BLaER1 treated with 17β-estradiol and CSF1 and Interleukin-3, amounts not matched to agents 10 nM and 100 nM (cell line): ENCODE results near the gene PCGF3.
A peak's percentile ranks its signal among the peaks of the same experiment; 100 is the strongest.
"Not testable (repeated sequence)": the region's sequence is repeated elsewhere in the genome, so short reads cannot be mapped to it uniquely, and the experiment has no call there.

ENCODE experiments used
- H3K27ac ChIP-seq, 11 experiments: shearing (Covaris generic); formaldehyde crosslinking; 2 replicates each; pipeline ENCODE4 v1.8.1; 2022
- H3K27me3 ChIP-seq, 11 experiments: shearing (Covaris generic); formaldehyde crosslinking; 2 replicates each; pipeline ENCODE4 v1.8.1; 2022
- H3K36me3 ChIP-seq, 11 experiments: shearing (Covaris generic); formaldehyde crosslinking; 2 replicates each; pipeline ENCODE4 v1.8.1; 2022
- H3K4me1 ChIP-seq, 10 experiments: shearing (Covaris generic); formaldehyde crosslinking; 2 replicates each; pipeline ENCODE4 v1.8.1; 2022
- H3K4me2 ChIP-seq, 11 experiments: shearing (Covaris generic); formaldehyde crosslinking; 2 replicates each; pipeline ENCODE4 v1.8.1; 2022
- H3K4me3 ChIP-seq, 10 experiments: shearing (Covaris generic); formaldehyde crosslinking; 2 replicates each; pipeline ENCODE4 v1.8.1; 2022
- H3K9ac ChIP-seq, 11 experiments: shearing (Covaris generic); formaldehyde crosslinking; 2 replicates each; pipeline ENCODE4 v1.8.1; 2022
- H3K9me3 ChIP-seq, 11 experiments: shearing (Covaris generic); formaldehyde crosslinking; replicated peaks in 1 of 11; 2 replicates each; pipeline ENCODE4 v1.8.1; 2022
- H4K20me1 ChIP-seq, 11 experiments: shearing (Covaris generic); formaldehyde crosslinking; 2 replicates each; pipeline ENCODE4 v1.8.1; 2022
- Cebpa-rat ChIP-seq, 11 experiments: shearing (Covaris generic); IDR thresholded peaks; 2 replicates each; pipeline ENCODE4 v1.8.1; 2022

The PCGF3 gene

GRCh38 chr4:776743-777441 is 71.3 kb downstream of the PCGF3 start:
- Histone ChIP-seq H3K27me3 (no peaks in the 10 kb centered on the region), H4K20me1 (peaks cover 48 to 95% (median 89%) of the 10 kb centered on the region in 11 experiments), H3K27ac (no peak overlapping the region), H3K4me3 (no peak overlapping the region), H3K9ac (no peak overlapping the region), H3K4me1 (peaks cover 15 to 37% (median 29%) of the 10 kb centered on the region in 10 experiments), H3K9me3 (peaks cover 0 to 29% (median 19%) of the 10 kb centered on the region in 11 experiments; a peak in 14 of 22 replicates), H3K36me3 (peaks cover 72 to 84% (median 81%) of the 10 kb centered on the region in 11 experiments), H3K4me2 (peak overlapping the region in 1 of 11 experiments; percentile 9; a peak in 1 of 22 replicates)
- no peak for TF ChIP-seq Cebpa-rat (IDR thresholded peaks at IDR 0.05)

DNA sequence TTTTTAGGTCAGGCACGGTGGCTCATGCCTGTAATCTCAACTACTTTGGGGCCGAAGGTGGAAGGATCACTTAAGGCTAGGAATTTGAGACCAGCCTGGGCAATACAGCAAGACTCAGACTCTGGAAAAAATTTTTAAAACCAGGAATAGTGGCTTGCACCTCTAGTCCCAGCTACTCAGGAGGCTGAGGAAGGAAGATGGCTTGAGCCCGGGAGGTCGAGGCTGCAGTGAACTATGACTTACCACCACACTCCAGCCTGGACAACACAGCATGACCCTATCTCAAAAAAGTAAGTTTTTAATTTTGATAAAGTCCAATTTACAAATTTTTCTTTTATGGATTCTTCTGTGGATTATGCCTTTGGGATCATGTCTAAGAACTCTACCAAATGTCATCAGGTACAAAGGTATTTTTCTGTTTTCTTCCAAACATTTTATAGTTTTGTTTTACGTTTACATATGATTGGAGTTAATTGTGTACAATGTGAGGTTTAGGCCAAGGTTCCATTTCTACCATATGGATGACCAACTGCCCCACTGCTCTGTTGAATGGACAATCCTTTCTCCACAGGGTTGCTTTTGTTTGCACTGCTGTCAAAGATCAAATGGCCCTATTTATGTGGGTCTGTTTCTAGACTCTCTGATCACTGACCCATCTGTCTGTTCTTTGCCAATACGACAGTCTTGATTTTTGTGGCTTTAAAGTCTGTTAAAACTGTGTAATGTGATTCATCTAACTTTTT is 72.1 kb downstream of the PCGF3 start:
- Histone ChIP-seq H3K27me3 (no peaks in the 10 kb centered on the region), H3K27ac (no peak overlapping the region), H3K4me2 (no peak overlapping the region), H3K36me3 (peaks cover 70 to 81% (median 77%) of the 10 kb centered on the region in 11 experiments), H3K9me3 (peaks cover 0 to 29% (median 19%) of the 10 kb centered on the region in 11 experiments; a peak in 14 of 22 replicates), H3K4me3 (no peak overlapping the region), H3K4me1 (peaks cover 21 to 43% (median 35%) of the 10 kb centered on the region in 10 experiments), H3K9ac (no peak overlapping the region), H4K20me1 (peaks cover 42 to 88% (median 81%) of the 10 kb centered on the region in 11 experiments)
- no peak for TF ChIP-seq Cebpa-rat (IDR thresholded peaks at IDR 0.05)

GRCh38 chr4:779555-779954 is 73.9 kb downstream of the PCGF3 start:
- H3K27me3 ChIP-seq: no peaks in the 10 kb centered on the region
- peak overlapping the region in 8 of 11 experiments; percentile 97 to 100 (median 99); a peak in 9 of 22 replicates for H3K9ac ChIP-seq
- H4K20me1 ChIP-seq: peaks cover 23 to 69% (median 63%) of the 10 kb centered on the region in 11 experiments; a peak in 21 of 22 replicates
- peaks cover 57 to 63% (median 59%) of the 10 kb centered on the region in 11 experiments for H3K36me3 ChIP-seq
- peak overlapping the region; percentile 86 to 99 (median 96) for H3K4me2 ChIP-seq
- no peak overlapping the region for H3K27ac ChIP-seq
- H3K4me1 ChIP-seq: peaks cover 40 to 55% (median 46%) of the 10 kb centered on the region in 10 experiments
- peak overlapping the region in 8 of 10 experiments; percentile 90 to 100 (median 98); a peak in 9 of 20 replicates for H3K4me3 ChIP-seq
- peaks cover 0 to 26% (median 16%) of the 10 kb centered on the region in 11 experiments; a peak in 14 of 22 replicates for H3K9me3 ChIP-seq
- TF ChIP-seq Cebpa-rat (IDR thresholded peaks at IDR 0.05): no peak

DNA sequence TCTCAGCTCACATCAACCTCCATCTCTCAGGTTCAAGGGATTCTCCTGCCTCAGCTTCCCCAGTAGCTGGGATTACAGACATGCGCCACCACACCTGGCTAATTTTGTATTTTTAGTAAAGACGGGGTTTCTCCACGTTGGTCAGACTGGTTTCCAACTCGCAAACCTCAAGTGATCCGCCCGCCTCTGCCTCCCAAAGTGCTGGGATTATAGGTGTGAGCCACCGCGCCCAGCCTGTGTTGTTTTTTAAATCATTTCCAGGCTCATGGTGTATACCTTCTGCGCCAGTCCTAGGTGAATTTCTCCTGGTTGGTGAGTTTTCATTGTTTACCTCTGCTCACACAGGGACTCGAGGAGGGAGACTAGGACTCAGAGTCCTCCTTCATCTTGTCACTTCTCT is 74.6 kb downstream of the PCGF3 start:
- Histone ChIP-seq H3K4me2 (peak overlapping the region; percentile 86 to 99 (median 96)), H4K20me1 (peaks cover 17 to 62% (median 56%) of the 10 kb centered on the region in 11 experiments; a peak in 21 of 22 replicates), H3K36me3 (peaks cover 50 to 56% (median 52%) of the 10 kb centered on the region in 11 experiments), H3K9me3 (peaks cover 0 to 19% (median 9%) of the 10 kb centered on the region in 11 experiments; a peak in 13 of 22 replicates), H3K9ac (peak overlapping the region; percentile 97 to 100 (median 99)), H3K4me3 (peak overlapping the region; percentile 90 to 100 (median 98)), H3K27ac (peak overlapping the region in 10 of 11 experiments; percentile 96 to 100 (median 98); a peak in 21 of 22 replicates), H3K4me1 (peaks cover 42 to 58% (median 51%) of the 10 kb centered on the region in 10 experiments)
- not testable (repeated sequence) for H3K27me3 ChIP-seq

- Histone ChIP-seq H3K4me3 (peak overlapping the region; percentile 90 to 100 (median 98)), H3K27me3 (peaks cover 0 to 10% (median 0%) of the 10 kb centered on the region in 11 experiments; a peak in 1 of 22 replicates), H3K27ac (peak overlapping the region; percentile 91 to 100 (median 98)), H3K36me3 (peaks cover 44 to 49% (median 46%) of the 10 kb centered on the region in 11 experiments), H3K9me3 (peaks cover 0 to 12% (median 3%) of the 10 kb centered on the region in 11 experiments; a peak in 8 of 22 replicates), H4K20me1 (peaks cover 17 to 56% (median 49%) of the 10 kb centered on the region in 11 experiments; a peak in 21 of 22 replicates), H3K4me2 (peak overlapping the region; percentile 86 to 99 (median 96)), H3K9ac (peak overlapping the region; percentile 97 to 100 (median 99)), H3K4me1 (peaks cover 42 to 58% (median 51%) of the 10 kb centered on the region in 10 experiments)
- no peak for TF ChIP-seq Cebpa-rat (IDR thresholded peaks at IDR 0.05)
Measured at GRCh38 chr4:780716-781492, 75.3 kb downstream of the PCGF3 start.

GRCh38 chr4:781493-782216 is 76.0 kb downstream of the PCGF3 start:
- peak overlapping the region; percentile 91 to 100 (median 98) for H3K27ac ChIP-seq
- TF ChIP-seq Cebpa-rat (IDR thresholded peaks at IDR 0.05): no peak

More at GRCh38 chr4:781493-782216, 76.0 kb downstream of the PCGF3 start:
- Histone ChIP-seq H3K4me1 (peaks cover 42 to 60% (median 51%) of the 10 kb centered on the region in 10 experiments), H3K27me3 (peaks cover 0 to 10% (median 0%) of the 10 kb centered on the region in 11 experiments; a peak in 1 of 22 replicates), H3K4me2 (peak overlapping the region; percentile 92 to 99 (median 96)), H4K20me1 (peaks cover 17 to 48% (median 42%) of the 10 kb centered on the region in 11 experiments; a peak in 20 of 22 replicates), H3K9me3 (peaks cover 0 to 8% (median 0%) of the 10 kb centered on the region in 11 experiments; a peak in 2 of 22 replicates), H3K9ac (peak overlapping the region; percentile 97 to 100 (median 99)), H3K36me3 (peaks cover 36 to 42% (median 38%) of the 10 kb centered on the region in 11 experiments), H3K4me3 (peak overlapping the region; percentile 90 to 100 (median 98))
